ENCODE data around the gene SMAD2. TPM values are rescaled to one million over a fixed set of nuclear protein-coding genes. Genes with fewer than 3 reads are reported as not detected.

The SMAD2 gene
- total and polyA plus RNA-seq, 2 experiments from 2014 or later = 30.9 to 90.7 TPM

DNA sequence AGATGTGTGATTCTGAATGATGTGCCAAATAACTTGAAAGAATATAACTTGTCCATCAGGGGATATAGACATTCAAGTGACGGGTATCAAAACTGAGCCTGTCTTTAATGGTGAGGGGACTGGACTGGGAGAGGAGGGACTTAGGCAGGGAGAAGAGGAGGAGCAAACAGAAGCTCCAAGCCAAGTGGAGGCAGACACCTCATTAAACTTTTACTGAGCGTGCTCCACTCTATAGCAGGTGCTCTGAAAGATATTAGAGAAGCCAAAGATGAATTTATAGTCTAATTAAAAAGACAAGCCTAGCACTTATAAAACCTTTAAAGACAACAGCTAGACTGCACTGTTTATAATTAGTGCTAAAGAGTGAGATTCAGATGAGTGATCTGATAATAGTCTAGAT, 47.7 kb upstream of the SMAD2 start:
- no peaks in the 10 kb centered on the region for H3F3A ChIP-seq (replicated peaks; ENCODE audit: low read depth)
- H3K4me1 ChIP-seq (ENCODE audit: insufficient read depth) = peaks cover 28% of the 10 kb centered on the region
- H2AFZ ChIP-seq = no peak overlapping the region
- H3K4me3 Mint-ChIP-seq = no peak overlapping the region
- H3K4me3 ChIP-seq = no peak overlapping the region
- H3K4me1 Mint-ChIP-seq = peaks cover 49% of the 10 kb centered on the region
- ATAC-seq (no peak), DNase-seq (ENCODE audit: low spot score) (no peak)
- H3K36me3 ChIP-seq (ENCODE audit: insufficient read depth) = no peaks in the 10 kb centered on the region
- H3K27me3 ChIP-seq (ENCODE audit: insufficient read depth) = no peaks in the 10 kb centered on the region
- H3K27ac ChIP-seq (ENCODE audit: low read depth) = no peak overlapping the region
- H3K27ac Mint-ChIP-seq = no peak overlapping the region
- TF ChIP-seq NANOG (IDR thresholded peaks at IDR 0.05; ENCODE audit: borderline replicate concordance) (no peak), ZNF114 (CRISPR knock-in tag; IDR thresholded peaks at IDR 0.05) (no peak), ZNF462 (CRISPR knock-in tag; IDR thresholded peaks at IDR 0.05) (no peak), ZNF331 (CRISPR knock-in tag; IDR thresholded peaks at IDR 0.05; ENCODE audit: low read depth) (no peak)
- TF ChIP-seq, protein P1, sequence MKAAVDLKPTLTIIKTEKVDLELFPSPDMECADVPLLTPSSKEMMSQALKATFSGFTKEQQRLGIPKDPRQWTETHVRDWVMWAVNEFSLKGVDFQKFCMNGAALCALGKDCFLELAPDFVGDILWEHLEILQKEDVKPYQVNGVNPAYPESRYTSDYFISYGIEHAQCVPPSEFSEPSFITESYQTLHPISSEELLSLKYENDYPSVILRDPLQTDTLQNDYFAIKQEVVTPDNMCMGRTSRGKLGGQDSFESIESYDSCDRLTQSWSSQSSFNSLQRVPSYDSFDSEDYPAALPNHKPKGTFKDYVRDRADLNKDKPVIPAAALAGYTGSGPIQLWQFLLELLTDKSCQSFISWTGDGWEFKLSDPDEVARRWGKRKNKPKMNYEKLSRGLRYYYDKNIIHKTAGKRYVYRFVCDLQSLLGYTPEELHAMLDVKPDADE (IDR thresholded peaks at IDR 0.05) = no peak
- no peaks in the 10 kb centered on the region for H3K9me2 ChIP-seq (ENCODE audit: insufficient read depth)
- no peaks in the 10 kb centered on the region for H3K79me2 ChIP-seq (replicated peaks; ENCODE audit: insufficient read depth)
- no peak overlapping the region for H3K4me2 ChIP-seq
- H3K36me3 Mint-ChIP-seq (ENCODE audit: low read depth) = no peaks in the 10 kb centered on the region
- H3K27me3 Mint-ChIP-seq (ENCODE audit: insufficient read depth, low read depth, poor library complexity) = peaks cover 2% of the 10 kb centered on the region
- peaks cover 9% of the 10 kb centered on the region; the same call in 2 of the 3 replicates for H3K9me3 Mint-ChIP-seq
- no peaks in the 10 kb centered on the region for H4K20me1 ChIP-seq (replicated peaks; ENCODE audit: insufficient read depth)

DNA sequence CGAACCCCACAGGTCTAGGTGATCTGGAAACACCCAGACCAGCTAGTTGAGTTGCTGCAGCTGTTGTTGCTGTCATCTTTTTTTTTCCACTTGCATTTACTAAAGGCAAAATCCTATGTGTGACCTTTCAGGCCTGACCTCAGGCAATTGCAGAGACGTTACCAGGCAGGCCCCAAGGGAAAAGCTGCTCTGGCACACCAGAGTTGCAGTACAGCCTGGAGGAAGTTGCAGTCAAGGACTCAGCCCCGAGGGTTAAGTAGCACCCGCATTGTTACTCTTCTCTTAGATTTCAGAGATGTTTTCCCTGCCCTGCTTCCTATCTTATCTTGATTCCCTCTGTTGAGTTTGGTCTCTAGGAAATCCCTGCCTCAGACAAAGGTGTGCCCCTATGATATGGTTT, 45.2 kb upstream of the SMAD2 start:
- no peaks in the 10 kb centered on the region for H4K20me1 ChIP-seq (replicated peaks; ENCODE audit: insufficient read depth)
- Mint-ChIP-seq H3K4me3 (no peak overlapping the region), H3K27me3 (ENCODE audit: insufficient read depth, low read depth, poor library complexity) (peaks cover 2% of the 10 kb centered on the region), H3K4me1 (peaks cover 53% of the 10 kb centered on the region), H3K9me3 (peaks cover 6% of the 10 kb centered on the region; the same call in 2 of the 3 replicates), H3K36me3 (ENCODE audit: low read depth) (no peaks in the 10 kb centered on the region), H3K27ac (no peak overlapping the region)
- H3K79me2 ChIP-seq (replicated peaks; ENCODE audit: insufficient read depth) = no peaks in the 10 kb centered on the region
- no peaks in the 10 kb centered on the region for H3K9me2 ChIP-seq (ENCODE audit: insufficient read depth)
- no peak overlapping the region for H3K27ac ChIP-seq (ENCODE audit: low read depth)
- peaks cover 33% of the 10 kb centered on the region for H3K4me1 ChIP-seq (ENCODE audit: insufficient read depth)
- no peaks in the 10 kb centered on the region for H3K27me3 ChIP-seq (ENCODE audit: insufficient read depth)
- no peaks in the 10 kb centered on the region for H3F3A ChIP-seq (replicated peaks; ENCODE audit: low read depth)
- H2AFZ ChIP-seq = no peak overlapping the region
- no peak overlapping the region for H3K4me3 ChIP-seq
- H3K36me3 ChIP-seq (ENCODE audit: insufficient read depth) = no peaks in the 10 kb centered on the region
- TF ChIP-seq, protein P2, sequence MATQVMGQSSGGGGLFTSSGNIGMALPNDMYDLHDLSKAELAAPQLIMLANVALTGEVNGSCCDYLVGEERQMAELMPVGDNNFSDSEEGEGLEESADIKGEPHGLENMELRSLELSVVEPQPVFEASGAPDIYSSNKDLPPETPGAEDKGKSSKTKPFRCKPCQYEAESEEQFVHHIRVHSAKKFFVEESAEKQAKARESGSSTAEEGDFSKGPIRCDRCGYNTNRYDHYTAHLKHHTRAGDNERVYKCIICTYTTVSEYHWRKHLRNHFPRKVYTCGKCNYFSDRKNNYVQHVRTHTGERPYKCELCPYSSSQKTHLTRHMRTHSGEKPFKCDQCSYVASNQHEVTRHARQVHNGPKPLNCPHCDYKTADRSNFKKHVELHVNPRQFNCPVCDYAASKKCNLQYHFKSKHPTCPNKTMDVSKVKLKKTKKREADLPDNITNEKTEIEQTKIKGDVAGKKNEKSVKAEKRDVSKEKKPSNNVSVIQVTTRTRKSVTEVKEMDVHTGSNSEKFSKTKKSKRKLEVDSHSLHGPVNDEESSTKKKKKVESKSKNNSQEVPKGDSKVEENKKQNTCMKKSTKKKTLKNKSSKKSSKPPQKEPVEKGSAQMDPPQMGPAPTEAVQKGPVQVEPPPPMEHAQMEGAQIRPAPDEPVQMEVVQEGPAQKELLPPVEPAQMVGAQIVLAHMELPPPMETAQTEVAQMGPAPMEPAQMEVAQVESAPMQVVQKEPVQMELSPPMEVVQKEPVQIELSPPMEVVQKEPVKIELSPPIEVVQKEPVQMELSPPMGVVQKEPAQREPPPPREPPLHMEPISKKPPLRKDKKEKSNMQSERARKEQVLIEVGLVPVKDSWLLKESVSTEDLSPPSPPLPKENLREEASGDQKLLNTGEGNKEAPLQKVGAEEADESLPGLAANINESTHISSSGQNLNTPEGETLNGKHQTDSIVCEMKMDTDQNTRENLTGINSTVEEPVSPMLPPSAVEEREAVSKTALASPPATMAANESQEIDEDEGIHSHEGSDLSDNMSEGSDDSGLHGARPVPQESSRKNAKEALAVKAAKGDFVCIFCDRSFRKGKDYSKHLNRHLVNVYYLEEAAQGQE (IDR thresholded peaks at IDR 0.05; ENCODE audit: unreplicated experiment) = no peak
- TF ChIP-seq, protein P1 (IDR thresholded peaks at IDR 0.05) = no peak
- TF ChIP-seq EZH2 (IDR thresholded peaks at IDR 0.05; ENCODE audit: low read depth, unreplicated experiment) (no peak), POLR2AphosphoS5 (IDR thresholded peaks at IDR 0.05; ENCODE audit: low read depth) (no peak)
- ATAC-seq = peak; percentile 57
- peak; percentile 20 for DNase-seq (ENCODE audit: low spot score)
- no peak overlapping the region for H3K4me2 ChIP-seq

Measured in GM23338 (cell line).